C1 segment of cervical spinal cord (tissue), 14 donors: ENCODE results near the gene C1QTNF9B.
"Not testable (repeated sequence)": the region's sequence is repeated elsewhere in the genome, so short reads cannot be mapped to it uniquely, and the experiment has no call there.

ENCODE experiments used
- DNase-seq, 14 donors: peaks; one replicate each; lab custom pipeline; 2025; lab: John Stamatoyannopoulos, UW

Gene C1QTNF9B

GRCh38 chr13:23897452-23897919 lies at the start of gene C1QTNF9B:
Gene C1QTNF9B, minus strand, starts transcription at chr13:23897502.
- not testable (repeated sequence) for DNase-seq

DNA sequence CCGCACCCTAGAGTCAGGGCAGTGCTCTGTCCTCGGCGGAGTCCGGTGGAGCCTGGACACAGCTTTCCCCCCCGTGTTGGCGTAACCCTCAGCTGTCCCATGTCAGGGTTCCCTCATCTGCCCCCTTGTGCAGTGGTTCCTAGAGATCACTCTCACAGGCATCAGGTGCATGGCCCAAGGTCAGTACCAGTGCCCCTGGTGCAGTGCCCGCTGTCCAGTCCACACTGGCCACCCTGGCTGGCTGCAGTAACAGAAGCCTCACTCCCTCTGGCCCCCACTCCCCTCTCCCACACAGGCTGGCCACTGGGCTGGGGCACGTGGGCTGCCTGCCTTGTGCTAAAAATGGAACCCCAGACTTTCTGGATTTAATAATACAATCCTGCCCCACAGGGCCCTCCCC lies 49.6 kb upstream of the C1QTNF9B start:
- no peak for DNase-seq

DNA sequence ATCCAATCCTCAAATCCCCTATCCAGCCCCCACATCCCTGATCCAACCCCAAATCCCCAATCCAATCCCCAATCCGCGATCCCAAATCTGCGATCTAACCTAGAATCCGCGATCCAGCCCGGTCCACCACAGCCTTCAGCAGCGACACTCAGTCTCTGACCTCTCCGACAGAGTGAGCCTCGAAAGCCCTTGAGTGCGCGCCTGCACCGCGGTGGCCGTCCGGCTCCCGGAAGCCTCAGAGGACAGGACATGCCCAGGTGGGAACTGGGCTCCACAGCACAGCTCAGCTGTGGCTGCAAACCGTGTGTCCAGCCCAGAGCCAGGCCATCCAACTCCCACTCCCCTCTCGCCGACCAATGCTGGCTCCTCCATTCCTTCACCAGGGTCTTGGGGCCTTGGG lies 48.8 kb upstream of the C1QTNF9B start:
- no peak for DNase-seq

DNA sequence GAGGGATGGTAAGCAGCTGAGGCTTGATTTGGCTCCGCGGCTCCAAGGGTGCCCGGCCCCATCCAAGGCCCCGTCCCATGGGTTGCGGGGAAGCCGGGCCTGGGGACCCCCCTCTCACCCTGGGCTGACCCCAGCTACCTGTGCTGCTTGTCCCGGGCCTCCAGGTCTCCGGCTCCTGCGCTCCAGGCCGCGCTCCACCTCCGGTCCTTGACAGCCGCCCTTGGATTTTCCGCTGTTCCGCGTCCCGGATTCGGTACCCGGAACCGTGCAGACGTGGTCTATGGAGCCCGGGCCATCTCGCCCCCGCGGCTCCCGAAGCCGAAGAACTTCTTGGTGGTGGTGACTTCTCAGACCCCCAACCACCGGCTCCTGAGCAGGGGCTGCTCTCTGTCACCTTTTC lies 48.3 kb upstream of the C1QTNF9B start:
- no peak for DNase-seq

DNA sequence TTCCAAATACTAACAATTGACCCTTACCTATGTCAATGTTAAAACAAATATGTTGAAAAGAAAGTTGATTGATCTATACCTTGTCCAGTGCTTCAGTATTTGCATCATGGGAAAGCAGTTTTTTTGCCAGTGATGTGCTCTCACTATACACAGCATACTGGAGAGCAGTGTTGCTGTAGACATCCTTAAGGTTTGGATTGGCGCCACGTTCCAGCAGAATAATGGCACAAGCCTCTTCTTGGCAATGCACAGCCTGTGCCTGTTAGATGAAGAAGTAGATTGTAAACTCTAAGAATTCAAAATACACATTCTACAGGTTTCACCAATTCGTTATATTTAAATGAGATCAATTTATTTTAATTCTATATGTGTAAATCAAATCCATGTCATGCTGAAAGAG lies 43.9 kb upstream of the C1QTNF9B start:
- DNase-seq, result no peak

GRCh38 chr13:23939666-23940065 lies 42.4 kb upstream of the C1QTNF9B start:
- DNase-seq, result not testable (repeated sequence)

- DNase-seq, result no peak
Observed at GRCh38 chr13:23934520-23934919, 37.2 kb upstream of the C1QTNF9B start.

DNA sequence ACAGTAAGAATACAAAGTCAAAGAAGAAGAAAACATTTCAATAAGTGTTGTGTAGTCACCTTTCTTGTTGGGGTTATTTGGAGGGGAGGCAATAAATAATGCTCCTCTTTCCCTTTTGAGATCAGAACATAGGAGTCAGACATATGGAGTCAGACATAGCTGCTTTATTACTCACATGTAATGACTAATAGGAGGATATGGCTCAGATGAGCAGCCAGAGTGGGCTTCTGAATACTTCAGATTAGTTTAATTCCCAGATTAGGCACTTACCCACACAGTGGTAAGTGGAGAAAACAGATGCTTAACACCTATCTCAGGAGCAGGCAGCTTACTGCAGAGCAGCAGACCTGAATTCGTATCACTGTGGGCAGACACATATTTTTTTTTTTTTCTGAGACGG lies 31.7 kb upstream of the C1QTNF9B start:
- DNase-seq, result no peak

GRCh38 chr13:23923031-23923430 lies 25.7 kb upstream of the C1QTNF9B start:
- DNase-seq, result no peak

GRCh38 chr13:23922005-23922932 lies 25.0 kb upstream of the C1QTNF9B start:
- DNase-seq, result no peak

DNA sequence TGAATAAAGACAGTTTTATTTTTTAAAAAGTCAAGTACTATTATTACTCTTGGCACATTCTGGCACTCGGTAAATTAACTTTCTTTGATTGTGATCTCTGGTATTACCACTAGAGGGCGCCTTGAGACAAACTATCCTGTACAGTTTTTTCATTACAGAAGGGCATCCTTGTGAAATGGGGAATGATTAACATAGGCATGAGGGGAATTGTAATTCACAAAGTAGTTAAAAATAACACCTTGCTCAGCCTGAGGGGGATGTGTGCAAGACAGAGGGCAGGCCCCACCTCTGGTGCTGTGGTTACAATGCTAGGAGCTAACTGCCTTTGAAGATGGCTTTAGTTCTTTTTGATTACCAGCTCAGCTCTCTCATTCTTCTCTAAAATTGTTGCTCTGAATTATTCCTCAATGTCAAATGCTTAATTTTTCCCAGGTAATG lies 24.2 kb upstream of the C1QTNF9B start:
- DNase-seq, result peak in 4 of 14 donors; percentile 2 to 14 (median 12)

- no peak for DNase-seq
Observed at GRCh38 chr13:23919006-23919405, 21.7 kb upstream of the C1QTNF9B start.

- DNase-seq, result no peak
Observed at GRCh38 chr13:23918208-23918607, 20.9 kb upstream of the C1QTNF9B start.

DNA sequence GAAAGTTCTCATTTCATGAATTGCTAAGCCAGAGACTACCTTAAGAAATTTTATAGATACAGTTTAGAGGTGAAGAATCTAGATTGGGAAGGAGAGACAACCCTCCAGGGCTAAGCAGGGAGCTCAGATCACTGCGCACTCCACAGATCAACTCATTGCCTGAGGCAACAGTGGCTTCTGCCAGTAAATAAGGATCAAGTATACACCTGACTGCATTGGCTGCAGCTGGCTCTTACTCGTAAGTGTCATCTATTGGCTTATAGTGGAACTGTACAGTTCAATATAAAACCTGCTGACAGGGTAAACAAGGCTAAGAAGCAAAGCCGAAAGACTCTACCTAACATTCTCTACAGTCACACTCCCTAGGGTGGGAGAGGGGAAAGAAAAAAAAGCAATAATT lies 18.0 kb upstream of the C1QTNF9B start:
- DNase-seq, result no peak

GRCh38 chr13:23912469-23912868 lies 15.2 kb upstream of the C1QTNF9B start:
- no peak for DNase-seq

- DNase-seq, result no peak
Observed at GRCh38 chr13:23909606-23910005, 12.3 kb upstream of the C1QTNF9B start.

DNA sequence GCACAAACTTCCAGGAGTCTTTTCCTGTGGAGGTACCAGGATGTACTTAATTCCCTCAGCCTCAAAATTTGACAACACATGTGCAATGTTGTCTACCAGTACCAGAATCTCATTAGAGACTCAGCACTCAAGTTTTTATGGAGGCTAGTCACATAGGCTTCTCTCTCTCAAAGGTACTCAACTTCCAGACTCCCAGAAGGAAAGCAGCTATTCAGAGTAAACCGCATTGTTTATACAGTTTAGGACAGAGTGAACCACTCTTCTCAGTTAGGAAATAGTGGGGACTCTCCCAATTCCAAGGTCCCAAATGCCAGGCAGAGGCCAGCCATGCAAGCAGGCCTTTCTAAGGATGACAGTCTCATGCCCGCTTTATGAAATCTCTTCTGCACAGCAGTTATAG lies 8.5 kb upstream of the C1QTNF9B start:
- DNase-seq, result no peak

GRCh38 chr13:23903906-23904280 lies 6.6 kb upstream of the C1QTNF9B start:
- no peak for DNase-seq

DNA sequence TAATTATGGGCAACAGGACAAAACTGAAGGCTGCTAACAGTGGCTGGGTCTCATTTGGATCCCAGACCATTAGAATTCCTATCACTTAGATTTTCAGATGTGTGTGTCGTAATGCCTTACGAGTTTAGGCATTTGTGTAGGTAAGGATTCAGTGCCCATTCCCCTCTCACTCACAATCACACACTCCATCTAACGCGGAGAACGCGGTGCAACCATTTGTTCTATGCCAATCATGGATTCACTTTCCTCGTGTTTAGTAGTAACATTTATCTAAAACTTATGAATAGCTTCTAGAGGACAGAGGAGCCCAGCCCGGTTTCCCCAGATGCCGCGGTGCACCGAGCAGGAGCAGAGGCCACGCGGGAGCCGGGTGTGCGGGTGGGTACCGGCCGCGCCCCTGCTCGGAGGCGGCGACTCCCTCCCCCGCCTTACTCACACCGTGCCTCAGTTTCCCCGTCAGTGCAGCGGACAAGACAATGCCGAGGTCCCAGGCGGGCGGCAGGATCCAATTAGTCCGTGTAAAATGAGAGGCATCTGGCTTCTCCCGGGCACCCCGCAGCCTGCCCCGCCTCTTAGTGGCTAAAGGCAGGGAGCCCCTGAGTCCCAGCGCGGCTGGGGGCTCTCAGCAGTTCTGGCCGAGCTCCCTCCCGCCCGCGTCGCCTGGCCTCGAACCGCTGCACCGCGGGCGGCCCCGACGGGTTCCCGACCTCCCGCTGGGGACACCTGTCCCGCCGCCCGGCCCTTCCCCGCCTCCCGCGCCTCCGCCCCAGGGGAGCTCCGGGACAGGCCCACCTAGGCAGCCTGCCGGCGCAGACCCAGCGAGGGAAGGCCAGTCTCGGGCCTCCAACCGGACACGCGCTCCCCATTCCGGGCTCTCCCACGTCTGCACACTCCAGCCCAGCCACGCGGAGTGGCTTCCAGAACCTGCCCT lies 5.9 kb upstream of the C1QTNF9B start:
- DNase-seq, result no peak

- no peak for DNase-seq
Observed at GRCh38 chr13:23901365-23901764, 4.1 kb upstream of the C1QTNF9B start.

GRCh38 chr13:23899555-23899954 lies 2.3 kb upstream of the C1QTNF9B start:
- peak in 1 of 14 donors; percentile 13 for DNase-seq

- no peak for DNase-seq
Observed at GRCh38 chr13:23898101-23898500, 799 bp upstream of the C1QTNF9B start.
